WI38 (cell line): ENCODE results near the gene PFAS.

Source experiments
- H3K4me3 ChIP-seq: 2 replicates; pipeline ENCODE4 v1.5.1; 2011; ENCODE audit warnings: low read depth, mild to moderate bottlenecking, control low read depth, low read length
- CTCF ChIP-seq: IDR thresholded peaks from 2 replicates; pipeline ENCODE4 v1.5.1; 2012; ENCODE audit warnings: low read depth, mild to moderate bottlenecking, control low read depth, low read length

Gene PFAS

GRCh38 chr17:8277317-8277716 lies 28.2 kb downstream of the PFAS start:
- H3K4me3 ChIP-seq: no peak overlapping the region
- TF ChIP-seq CTCF: no peak

DNA sequence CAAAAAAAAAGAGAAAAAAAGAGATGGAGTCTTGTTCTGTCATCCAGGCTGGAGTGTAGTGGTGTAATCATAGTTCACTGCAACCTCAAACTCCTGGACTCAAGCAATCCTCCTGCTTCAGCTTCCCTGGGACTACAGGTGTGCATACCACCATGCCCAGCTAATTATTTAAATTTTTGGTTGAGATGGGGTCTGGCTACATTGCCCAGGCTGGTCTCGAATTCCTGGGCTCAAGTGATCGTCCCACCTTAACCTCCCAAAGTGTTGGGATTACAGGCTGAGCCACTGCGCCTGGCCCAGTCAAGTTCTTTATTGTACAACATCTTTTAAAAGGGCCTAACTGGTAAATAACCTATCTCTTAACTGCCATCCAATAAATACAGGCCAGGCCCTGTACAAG lies 33.3 kb downstream of the PFAS start:
- TF ChIP-seq CTCF: no peak
- H3K4me3 ChIP-seq: no peak overlapping the region

GRCh38 chr17:8283356-8283755 lies 34.3 kb downstream of the PFAS start:
- no peak overlapping the region for H3K4me3 ChIP-seq

DNA sequence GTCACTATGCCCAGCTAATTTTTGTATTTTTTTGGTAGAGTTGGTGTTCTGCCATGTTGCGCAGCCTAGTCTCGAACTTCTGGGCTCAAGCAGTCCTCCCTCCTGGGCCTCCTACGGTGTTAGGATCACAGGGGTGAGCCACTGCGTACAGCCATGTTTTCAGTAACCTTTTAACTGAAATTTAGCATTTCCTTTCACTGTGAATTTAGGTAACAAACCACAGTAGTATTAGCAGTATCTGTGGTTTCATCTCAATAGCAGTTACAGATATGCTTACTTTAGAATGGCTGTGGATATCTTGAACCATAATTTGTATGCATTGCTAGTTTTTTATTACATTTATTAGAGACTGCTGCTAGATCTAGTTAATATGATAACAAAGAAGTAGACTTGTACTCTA lies 35.0 kb downstream of the PFAS start:
- H3K4me3 ChIP-seq: no peak overlapping the region
- no peak for TF ChIP-seq CTCF

More at GRCh38 chr17:8283356-8283755, 34.3 kb downstream of the PFAS start:
- TF ChIP-seq CTCF: no peak

GRCh38 chr17:8285270-8286181 lies 36.4 kb downstream of the PFAS start:
- H3K4me3 ChIP-seq: no peak overlapping the region
- TF ChIP-seq CTCF: no peak

DNA sequence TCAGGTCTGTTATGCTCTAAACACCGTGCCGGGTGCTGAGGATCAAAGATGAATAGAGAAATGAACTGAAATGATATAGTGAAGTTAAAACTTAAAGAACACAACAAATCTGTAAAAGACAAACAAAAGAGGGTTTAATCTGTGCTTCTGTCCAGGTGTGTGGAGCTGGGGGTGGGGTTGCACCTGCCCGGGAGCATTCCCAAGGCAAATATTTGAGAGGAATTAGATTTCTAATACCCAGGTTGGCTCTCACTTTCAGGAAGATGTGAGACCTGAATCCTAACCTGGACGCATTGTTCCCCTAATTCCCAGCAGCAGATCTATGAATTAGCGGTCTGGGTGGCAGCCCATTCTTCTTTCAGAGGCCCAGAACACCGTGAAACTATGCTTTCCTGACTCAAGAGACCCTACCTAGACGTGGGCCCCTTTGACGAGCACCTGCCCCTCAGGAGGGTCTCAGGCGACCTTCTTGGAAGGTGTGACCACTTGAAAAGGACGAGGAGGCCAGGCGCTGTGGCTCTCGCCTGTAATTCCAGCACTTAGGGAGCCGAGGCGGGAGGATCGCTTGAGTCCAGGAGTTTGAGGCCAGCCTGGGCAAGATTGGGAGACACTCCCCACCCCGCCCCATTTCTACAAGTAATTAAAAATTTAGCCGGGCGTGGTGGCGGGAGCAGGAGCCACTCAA lies 38.7 kb downstream of the PFAS start:
- TF ChIP-seq CTCF: no peak

More for the DNA sequence above, 38.7 kb downstream of the PFAS start:
- H3K4me3 ChIP-seq: peak overlapping the region; percentile 80
